HepG2 (cell line): ENCODE measurements around the gene KIF2C. TPM values are rescaled to one million over a fixed set of nuclear protein-coding genes. Genes with fewer than 3 reads are reported as not detected.

Source experiments
- AHR ChIP-seq: IDR thresholded peaks from 2 replicates; pipeline ENCODE4 v1.6.1; 2018; ENCODE audit warnings: missing genetic modification reagents, missing compliant biosample characterization
- ATF7-NPFF ChIP-seq: sonication (generic); formaldehyde crosslinking; IDR thresholded peaks from 2 replicates; pipeline ENCODE4 v1.8.1; 2023; ENCODE audit warnings: mild to moderate bottlenecking, low read depth, missing genetic modification reagents, moderate library complexity
- CCDC6 ChIP-seq: sonication (generic); formaldehyde crosslinking; IDR thresholded peaks from 2 replicates; pipeline ENCODE4 v1.8.1; 2022; ENCODE audit warnings: mild to moderate bottlenecking, missing genetic modification reagents, moderate library complexity
- GMEB1 ChIP-seq: sonication (generic); formaldehyde crosslinking; IDR thresholded peaks from 2 replicates; pipeline ENCODE4 v1.5.1; 2020; ENCODE audit warnings: missing genetic modification reagents, mild to moderate bottlenecking, borderline replicate concordance
- KAT8 ChIP-seq: IDR thresholded peaks from 2 replicates; pipeline ENCODE4 v1.6.1; 2016; ENCODE audit warnings: missing genetic modification reagents, missing compliant biosample characterization
- NR1H2 ChIP-seq: sonication (generic); formaldehyde crosslinking; IDR thresholded peaks from 2 replicates; pipeline ENCODE4 v1.8.1; 2022; ENCODE audit warnings: low read depth, missing genetic modification reagents, borderline replicate concordance
- PBX3 ChIP-seq: sonication (generic); formaldehyde crosslinking; IDR thresholded peaks from 2 replicates; pipeline ENCODE4 v1.8.1; 2023; ENCODE audit warnings: missing genetic modification reagents, inconsistent platforms, borderline replicate concordance
- SMARCE1 ChIP-seq: fragments of 450-650 bp; IDR thresholded peaks from 2 replicates; pipeline ENCODE4 v1.6.1; 2017; ENCODE audit warnings: borderline replicate concordance
- TFDP1 ChIP-seq: IDR thresholded peaks from 2 replicates; pipeline ENCODE4 v1.6.1; 2016; ENCODE audit warnings: missing compliant biosample characterization, missing genetic modification reagents, borderline replicate concordance
- TRAFD1 ChIP-seq: sonication (generic); formaldehyde crosslinking; IDR thresholded peaks from 2 replicates; pipeline ENCODE4 v1.5.1; 2020; ENCODE audit warnings: missing genetic modification reagents, mild to moderate bottlenecking, borderline replicate concordance
- ZBED4 ChIP-seq: sonication (generic); formaldehyde crosslinking; IDR thresholded peaks from 2 replicates; pipeline ENCODE4 v1.4.0; 2020; ENCODE audit warnings: missing genetic modification reagents, borderline replicate concordance
- ZBTB3 ChIP-seq: sonication (generic); formaldehyde crosslinking; IDR thresholded peaks from 2 replicates; pipeline ENCODE4 v1.4.0; 2020; ENCODE audit warnings: low read depth, mild to moderate bottlenecking, moderate library complexity, missing genetic modification reagents, borderline replicate concordance
- ZFP62 ChIP-seq: sonication (generic); formaldehyde crosslinking; IDR thresholded peaks from 2 replicates; pipeline ENCODE4 v1.4.0; 2020; ENCODE audit warnings: missing genetic modification reagents
- ZNF101 ChIP-seq: sonication (generic); formaldehyde crosslinking; IDR thresholded peaks from 2 replicates; pipeline ENCODE4 v1.4.0; 2020; ENCODE audit warnings: mild to moderate bottlenecking, low read depth, missing genetic modification reagents, borderline replicate concordance
- ZNF431 ChIP-seq: sonication (generic); formaldehyde crosslinking; IDR thresholded peaks from 2 replicates; pipeline ENCODE4 v1.9.0; 2022; ENCODE audit warnings: missing genetic modification reagents, low read depth, mild to moderate bottlenecking, borderline replicate concordance
- ZNF552 ChIP-seq: sonication (generic); formaldehyde crosslinking; IDR thresholded peaks from 2 replicates; pipeline ENCODE4 v1.9.0; 2022; ENCODE audit warnings: missing genetic modification reagents, mild to moderate bottlenecking, borderline replicate concordance
- ZNF567 ChIP-seq: sonication (generic); formaldehyde crosslinking; IDR thresholded peaks from 2 replicates; pipeline ENCODE4 v1.8.1; 2023; ENCODE audit warnings: mild to moderate bottlenecking, missing genetic modification reagents, borderline replicate concordance
- ZNF746 ChIP-seq: sonication (generic); formaldehyde crosslinking; IDR thresholded peaks from 2 replicates; pipeline ENCODE4 v1.8.0; 2022; ENCODE audit warnings: mild to moderate bottlenecking, missing genetic modification reagents
- polyA plus RNA-seq, 8 experiments: library from polyadenylated mRNA; depleted of rRNA in 3 of 8; stranded (reverse) in 7 of 8; unstranded in 1 of 8; fragments of >200 nt; fragmentation: Illumina TruSeq in 4 of 8; extraction: Trizol in 4 of 8; gene quantifications; 2 replicates each; pipeline versions ENCODE4 v1.2.1 to v1.2.3, GENCODE V29; 2011 to 2016; ENCODE audit warnings: low read depth in 4 of 8, missing spikeins in 1 of 8, mixed read lengths in 1 of 8; ENCODE audit not compliant: insufficient read depth in 1 of 8
- total RNA-seq, 5 experiments: library from RNA; depleted of rRNA; stranded (reverse); fragments of >200 nt; fragmentation: Illumina TruSeq; extraction: Trizol; gene quantifications; 2 replicates each; pipeline ENCODE4 v1.2.3, GENCODE V29; 2016; ENCODE audit warnings: low read depth in 1 of 5

The KIF2C gene
- total and polyA plus RNA-seq, 2 of the 13 experiments (the other 11 are each of a cell fraction or from before 2014, with no cell fraction given) = 29.7 to 53.7 TPM

GRCh38 chr1:44739307-44740178 lies at the start of gene KIF2C (continued):
- no peak for TF ChIP-seq ZBED4
- TF ChIP-seq SMARCE1 = no peak
- peak; percentile 55; the same call in 1 of the 2 replicates for TF ChIP-seq NR1H2 (CRISPR knock-in tag)
- no peak for TF ChIP-seq ZNF567 (CRISPR knock-in tag)
- peak; percentile 57; the same call in 1 of the 2 replicates for TF ChIP-seq ZNF552 (CRISPR knock-in tag)
- no peak for TF ChIP-seq ZNF101 (CRISPR knock-in tag)
- TF ChIP-seq AHR = no peak
- TF ChIP-seq ZFP62 (CRISPR knock-in tag) = no peak
- peak; percentile 99 for TF ChIP-seq GMEB1 (CRISPR knock-in tag)
- peak; percentile 38; the same call in 1 of the 2 replicates for TF ChIP-seq ATF7-NPFF (CRISPR knock-in tag)
- peak; percentile 99 for TF ChIP-seq TFDP1 (CRISPR knock-in tag)
- peak; percentile 88 for TF ChIP-seq KAT8 (CRISPR knock-in tag)
- no peak for TF ChIP-seq TRAFD1 (CRISPR knock-in tag)
- TF ChIP-seq PBX3 (CRISPR knock-in tag) = no peak
- TF ChIP-seq CCDC6 (CRISPR knock-in tag) = peak; percentile 38; the same call in 1 of the 2 replicates
- no peak; the same call in 1 of the 2 replicates for TF ChIP-seq ZBTB3 (CRISPR knock-in tag)
- no peak for TF ChIP-seq ZNF746 (CRISPR knock-in tag)
- no peak for TF ChIP-seq ZNF431 (CRISPR knock-in tag)
